HEK293T (cell line): ENCODE results near the gene ELP1.
"Not testable (repeated sequence)": the region's sequence is repeated elsewhere in the genome, so short reads cannot be mapped to it uniquely, and the experiment has no call there.

Experiments used
- BHLHE40 ChIP-seq: fragments of 450-650 bp; IDR thresholded peaks from 2 replicates; pipeline ENCODE4 v1.6.1; 2016; ENCODE audit warnings: mild to moderate bottlenecking, moderate library complexity, borderline replicate concordance
- CTBP1 ChIP-seq: fragments of 450-650 bp; IDR thresholded peaks from 2 replicates; pipeline ENCODE4 v1.6.1; 2016; ENCODE audit warnings: borderline replicate concordance
- FOXA1 ChIP-seq: fragments of 450-650 bp; IDR thresholded peaks from 2 replicates; pipeline ENCODE4 v1.6.1; 2016; ENCODE audit warnings: mild to moderate bottlenecking
- FOXK2 ChIP-seq: fragments of 450-650 bp; IDR thresholded peaks from 2 replicates; pipeline ENCODE4 v1.6.1; 2016; ENCODE audit warnings: mild to moderate bottlenecking
- FOXM1 ChIP-seq: fragments of 450-650 bp; IDR thresholded peaks from 2 replicates; pipeline ENCODE4 v1.6.1; 2017; ENCODE audit warnings: mild to moderate bottlenecking, borderline replicate concordance
- L3MBTL2 ChIP-seq: fragments of 450-650 bp; conservative IDR thresholded peaks from 2 replicates; pipeline ENCODE4 v1.6.1; 2016; ENCODE audit warnings: mild to moderate bottlenecking
- NFRKB ChIP-seq: fragments of 450-650 bp; IDR thresholded peaks from 2 replicates; pipeline ENCODE4 v1.6.1; 2016; ENCODE audit warnings: mild to moderate bottlenecking, moderate library complexity
- SP1 ChIP-seq: fragments of 450-650 bp; IDR thresholded peaks from 2 replicates; pipeline ENCODE4 v1.6.1; 2017
- SUZ12 ChIP-seq: fragments of 450-650 bp; IDR thresholded peaks from 2 replicates; pipeline ENCODE4 v1.6.1; 2016; ENCODE audit warnings: mild to moderate bottlenecking
- TARDBP ChIP-seq: fragments of 450-650 bp; IDR thresholded peaks from 2 replicates; pipeline ENCODE4 v1.6.1; 2016
- ZNF384 ChIP-seq: fragments of 450-650 bp; IDR thresholded peaks from 2 replicates; pipeline ENCODE4 v1.6.1; 2016
- TF ChIP-seq, protein P1 (sequence below): fragments of 450-650 bp; IDR thresholded peaks from 2 replicates; pipeline ENCODE4 v1.6.1; 2016

- TF ChIP-seq FOXM1, SP1, BHLHE40, L3MBTL2, SUZ12, FOXK2, NFRKB, TARDBP, ZNF384, FOXA1, CTBP1: not testable (repeated sequence)
- TF ChIP-seq, protein P1, sequence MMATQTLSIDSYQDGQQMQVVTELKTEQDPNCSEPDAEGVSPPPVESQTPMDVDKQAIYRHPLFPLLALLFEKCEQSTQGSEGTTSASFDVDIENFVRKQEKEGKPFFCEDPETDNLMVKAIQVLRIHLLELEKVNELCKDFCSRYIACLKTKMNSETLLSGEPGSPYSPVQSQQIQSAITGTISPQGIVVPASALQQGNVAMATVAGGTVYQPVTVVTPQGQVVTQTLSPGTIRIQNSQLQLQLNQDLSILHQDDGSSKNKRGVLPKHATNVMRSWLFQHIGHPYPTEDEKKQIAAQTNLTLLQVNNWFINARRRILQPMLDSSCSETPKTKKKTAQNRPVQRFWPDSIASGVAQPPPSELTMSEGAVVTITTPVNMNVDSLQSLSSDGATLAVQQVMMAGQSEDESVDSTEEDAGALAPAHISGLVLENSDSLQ: not testable (repeated sequence)
Measured at GRCh38 chr9:108848296-108848695, 85.6 kb downstream of the ELP1 start.
